Stomach smooth muscle (tissue), 2 donors: ENCODE data around the gene HHAT.

Experiments used
- H3K27ac ChIP-seq: one replicate; pipeline ENCODE4 v1.7.0; 2013; ENCODE audit warnings: mild to moderate bottlenecking, low read length, inconsistent platforms
- H3K27me3 ChIP-seq, 2 donors: one replicate each; pipeline ENCODE4 v1.7.0; 2013; ENCODE audit warnings: low read length in 2 of 2; ENCODE audit not compliant: insufficient read depth in 2 of 2, control insufficient read depth in 1 of 2
- H3K36me3 ChIP-seq, 2 donors: one replicate each; pipeline ENCODE4 v1.7.0; 2013; ENCODE audit warnings: low read length in 2 of 2; ENCODE audit not compliant: control insufficient read depth in 2 of 2, insufficient read depth in 2 of 2
- H3K4me1 ChIP-seq: one replicate; pipeline ENCODE4 v1.7.0; 2013; ENCODE audit warnings: low read length; ENCODE audit not compliant: control insufficient read depth, insufficient read depth
- H3K4me3 ChIP-seq, 2 donors: one replicate each; pipeline ENCODE4 v1.7.0; 2013; ENCODE audit warnings: low read length in 2 of 2
- H3K9ac ChIP-seq, 2 donors: one replicate each; pipeline ENCODE4 v1.7.0; 2013; ENCODE audit warnings: low read length in 2 of 2, mild to moderate bottlenecking in 1 of 2
- H3K9me3 ChIP-seq, 2 donors: one replicate each; pipeline ENCODE4 v1.7.0; 2013; ENCODE audit warnings: low read length in 2 of 2; ENCODE audit not compliant: control insufficient read depth in 2 of 2
- donor health status: healthy.
- donor health status: Pancreatic carcinoma.

The HHAT gene

GRCh38 chr1:210571356-210572284 lies 242.9 kb downstream of the HHAT start:
- Histone ChIP-seq H3K4me3 (no peak overlapping the region), H3K36me3 (no peaks in the 10 kb centered on the region), H3K27ac (no peak overlapping the region), H3K4me1 (no peaks in the 10 kb centered on the region), H3K9me3 (no peaks in the 10 kb centered on the region), H3K9ac (no peak overlapping the region), H3K27me3 (no peaks in the 10 kb centered on the region)

- Histone ChIP-seq H3K4me1 (no peaks in the 10 kb centered on the region), H3K4me3 (no peak overlapping the region), H3K9me3 (no peaks in the 10 kb centered on the region), H3K27me3 (no peaks in the 10 kb centered on the region), H3K36me3 (no peaks in the 10 kb centered on the region), H3K9ac (no peak overlapping the region), H3K27ac (no peak overlapping the region)
These were observed 244.4 kb downstream of the HHAT start for GRCh38 chr1:210573141-210573540.

GRCh38 chr1:210582205-210582970 lies 253.7 kb downstream of the HHAT start:
- no peaks in the 10 kb centered on the region for H3K27me3 ChIP-seq
- H3K9me3 ChIP-seq: no peaks in the 10 kb centered on the region
- no peaks in the 10 kb centered on the region for H3K4me1 ChIP-seq
- no peak overlapping the region for H3K9ac ChIP-seq
- no peak overlapping the region for H3K27ac ChIP-seq
- H3K36me3 ChIP-seq: no peaks in the 10 kb centered on the region
- no peak overlapping the region for H3K4me3 ChIP-seq

- Histone ChIP-seq H3K9me3 (no peaks in the 10 kb centered on the region), H3K4me1 (no peaks in the 10 kb centered on the region), H3K36me3 (no peaks in the 10 kb centered on the region), H3K9ac (no peak overlapping the region), H3K27ac (no peak overlapping the region), H3K4me3 (no peak overlapping the region), H3K27me3 (no peaks in the 10 kb centered on the region)
These were observed 255.9 kb downstream of the HHAT start for GRCh38 chr1:210584439-210585113.

GRCh38 chr1:210586771-210587170 lies 258.1 kb downstream of the HHAT start:
- Histone ChIP-seq H3K27me3 (no peaks in the 10 kb centered on the region), H3K36me3 (no peaks in the 10 kb centered on the region), H3K9me3 (no peaks in the 10 kb centered on the region), H3K4me3 (no peak overlapping the region), H3K27ac (no peak overlapping the region), H3K9ac (no peak overlapping the region), H3K4me1 (no peaks in the 10 kb centered on the region)

- no peak overlapping the region for H3K27ac ChIP-seq
These were observed 258.9 kb downstream of the HHAT start for GRCh38 chr1:210587566-210587965.

GRCh38 chr1:210588357-210588756 lies 259.7 kb downstream of the HHAT start:
- Histone ChIP-seq H3K27me3 (no peaks in the 10 kb centered on the region), H3K36me3 (no peaks in the 10 kb centered on the region), H3K27ac (no peak overlapping the region), H3K9me3 (no peaks in the 10 kb centered on the region), H3K9ac (no peak overlapping the region), H3K4me3 (no peak overlapping the region), H3K4me1 (no peaks in the 10 kb centered on the region)

More at GRCh38 chr1:210587566-210587965, 258.9 kb downstream of the HHAT start:
- no peak overlapping the region for H3K4me3 ChIP-seq
- no peaks in the 10 kb centered on the region for H3K9me3 ChIP-seq
- no peaks in the 10 kb centered on the region for H3K27me3 ChIP-seq
- H3K4me1 ChIP-seq: no peaks in the 10 kb centered on the region
- no peak overlapping the region for H3K9ac ChIP-seq
- no peaks in the 10 kb centered on the region for H3K36me3 ChIP-seq

GRCh38 chr1:210588946-210589345 lies 260.2 kb downstream of the HHAT start:
- no peaks in the 10 kb centered on the region for H3K4me1 ChIP-seq
- no peaks in the 10 kb centered on the region for H3K36me3 ChIP-seq
- H3K27me3 ChIP-seq: no peaks in the 10 kb centered on the region
- H3K27ac ChIP-seq: no peak overlapping the region
- H3K9me3 ChIP-seq: no peaks in the 10 kb centered on the region
- H3K9ac ChIP-seq: no peak overlapping the region
- no peak overlapping the region for H3K4me3 ChIP-seq

- Histone ChIP-seq H3K4me1 (no peaks in the 10 kb centered on the region), H3K27me3 (no peaks in the 10 kb centered on the region), H3K4me3 (no peak overlapping the region), H3K9ac (no peak overlapping the region), H3K36me3 (no peaks in the 10 kb centered on the region), H3K27ac (no peak overlapping the region), H3K9me3 (no peaks in the 10 kb centered on the region)
These were observed 262.5 kb downstream of the HHAT start for GRCh38 chr1:210591214-210591613.

- no peaks in the 10 kb centered on the region for H3K4me1 ChIP-seq
- H3K36me3 ChIP-seq: no peaks in the 10 kb centered on the region
- H3K27ac ChIP-seq: no peak overlapping the region
- no peak overlapping the region for H3K4me3 ChIP-seq
- no peaks in the 10 kb centered on the region for H3K9me3 ChIP-seq
- H3K27me3 ChIP-seq: no peaks in the 10 kb centered on the region
- no peak overlapping the region for H3K9ac ChIP-seq
These were observed 265.9 kb downstream of the HHAT start for GRCh38 chr1:210594605-210595004.
